HG02943 (cell line): ENCODE results near the gene P3H3.

Experiments
- ATAC-seq: cut with Tn5 transposase; IDR thresholded peaks from one replicate; pipeline ENCODE4 v1.9.1; 2021; ENCODE audit warnings: mild to moderate bottlenecking, low read depth, moderate library complexity; ENCODE audit not compliant: unreplicated experiment

Gene P3H3

GRCh38 chr12:6826125-6826733, 2.0 kb upstream of the P3H3 start:
- ATAC-seq = no peak

DNA sequence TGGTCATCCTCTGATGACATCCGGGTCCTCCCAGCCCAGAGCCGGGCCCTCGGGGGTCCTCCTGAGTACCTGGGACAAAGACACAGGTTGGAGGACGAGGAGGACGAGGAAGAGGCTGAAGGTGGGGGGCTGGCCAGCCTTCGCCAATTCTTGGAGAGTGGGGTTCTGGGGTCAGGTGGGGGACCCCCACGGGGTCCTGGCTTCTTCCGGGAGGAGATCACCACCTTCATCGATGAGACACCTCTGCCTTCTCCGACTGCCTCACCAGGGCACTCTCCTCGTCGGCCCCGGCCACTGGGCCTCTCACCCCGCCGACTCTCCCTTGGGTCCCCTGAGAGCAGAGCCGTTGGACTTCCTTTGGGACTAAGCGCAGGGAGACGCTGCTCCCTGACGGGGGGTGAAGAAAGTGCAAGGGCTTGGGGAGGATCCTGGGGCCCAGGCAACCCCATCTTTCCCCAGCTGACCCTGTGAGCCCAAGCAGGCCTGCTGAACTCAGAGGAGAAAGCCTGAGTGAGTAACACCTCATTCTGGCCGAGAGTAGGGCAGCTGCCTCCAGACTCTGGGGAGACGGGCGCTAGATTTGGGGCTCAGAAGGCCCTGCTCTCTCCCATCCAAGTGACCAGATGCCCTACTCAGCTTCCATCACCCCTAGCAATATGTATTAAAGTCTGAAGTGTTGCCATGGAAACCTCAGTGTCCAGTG, 1.3 kb upstream of the P3H3 start:
- no peak for ATAC-seq

GRCh38 chr12:6827437-6827911, 733 bp upstream of the P3H3 start:
- no peak for ATAC-seq

DNA sequence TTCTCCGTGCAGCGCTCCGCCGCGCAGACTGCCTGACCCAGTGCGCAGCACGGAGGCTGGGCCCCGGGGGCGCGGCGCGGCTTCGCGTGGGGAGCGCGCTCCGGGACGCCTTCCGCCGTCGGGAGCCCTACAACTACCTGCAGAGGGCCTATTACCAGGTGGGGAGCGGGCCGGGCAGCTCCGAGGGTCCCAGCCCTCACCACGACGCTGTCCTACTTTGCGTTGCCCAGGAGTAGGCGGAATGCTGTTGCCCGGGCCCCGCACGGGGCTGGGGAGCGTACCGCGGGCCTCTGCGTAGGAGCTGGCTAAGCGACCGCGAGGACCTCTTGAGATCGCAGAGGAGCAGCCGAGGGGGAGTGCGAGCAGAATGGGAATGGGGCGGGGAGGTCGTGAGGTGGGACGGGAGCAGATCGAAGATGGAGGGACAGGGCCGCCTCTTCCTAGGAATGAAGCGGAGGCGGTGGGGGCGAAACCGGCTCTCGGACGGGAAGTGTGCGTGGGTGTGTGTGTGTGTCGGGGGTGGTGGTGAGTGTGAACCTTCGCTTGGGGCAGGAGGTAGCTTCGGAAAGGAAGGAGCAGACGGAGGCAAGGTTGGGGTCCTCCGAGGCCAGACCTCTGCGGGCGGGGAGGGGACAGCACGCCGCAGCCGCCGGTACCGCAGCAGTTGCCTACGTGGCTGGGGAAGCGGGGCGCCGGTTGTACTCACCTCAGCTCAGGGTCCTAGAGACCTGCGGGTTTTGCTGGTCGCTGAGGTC, 751 bp downstream of the P3H3 start:
- no peak for ATAC-seq

DNA sequence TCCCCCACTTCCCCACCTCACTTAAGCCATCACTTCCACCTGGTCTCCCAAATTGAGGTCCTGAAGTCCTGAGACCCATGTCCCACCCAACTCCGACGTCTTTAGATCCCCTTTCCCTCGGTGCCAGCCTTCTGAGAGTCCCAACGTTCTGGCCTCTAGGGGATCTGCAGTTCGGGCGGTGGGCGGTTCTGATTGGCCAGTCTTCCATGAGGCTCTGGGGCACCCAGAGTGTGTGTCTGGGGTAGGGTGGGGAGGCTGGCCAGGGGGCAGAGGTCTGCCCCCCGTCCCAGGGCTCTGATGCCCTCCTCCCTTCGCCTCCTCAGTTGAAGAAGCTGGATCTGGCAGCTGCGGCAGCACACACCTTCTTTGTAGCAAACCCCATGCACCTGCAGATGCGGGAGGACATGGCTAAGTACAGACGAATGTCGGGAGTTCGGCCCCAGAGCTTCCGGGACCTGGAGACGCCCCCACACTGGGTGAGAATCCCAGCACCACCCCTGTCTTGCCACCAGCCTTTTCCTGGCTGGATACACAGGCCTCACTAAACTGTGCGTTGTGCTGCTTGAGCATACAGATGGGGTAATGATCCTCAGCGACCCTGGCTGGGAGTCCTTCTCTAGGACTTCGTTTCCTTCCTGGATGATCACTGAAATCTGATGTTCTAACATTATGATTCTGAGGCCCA, 1.5 kb downstream of the P3H3 start:
- no peak for ATAC-seq

DNA sequence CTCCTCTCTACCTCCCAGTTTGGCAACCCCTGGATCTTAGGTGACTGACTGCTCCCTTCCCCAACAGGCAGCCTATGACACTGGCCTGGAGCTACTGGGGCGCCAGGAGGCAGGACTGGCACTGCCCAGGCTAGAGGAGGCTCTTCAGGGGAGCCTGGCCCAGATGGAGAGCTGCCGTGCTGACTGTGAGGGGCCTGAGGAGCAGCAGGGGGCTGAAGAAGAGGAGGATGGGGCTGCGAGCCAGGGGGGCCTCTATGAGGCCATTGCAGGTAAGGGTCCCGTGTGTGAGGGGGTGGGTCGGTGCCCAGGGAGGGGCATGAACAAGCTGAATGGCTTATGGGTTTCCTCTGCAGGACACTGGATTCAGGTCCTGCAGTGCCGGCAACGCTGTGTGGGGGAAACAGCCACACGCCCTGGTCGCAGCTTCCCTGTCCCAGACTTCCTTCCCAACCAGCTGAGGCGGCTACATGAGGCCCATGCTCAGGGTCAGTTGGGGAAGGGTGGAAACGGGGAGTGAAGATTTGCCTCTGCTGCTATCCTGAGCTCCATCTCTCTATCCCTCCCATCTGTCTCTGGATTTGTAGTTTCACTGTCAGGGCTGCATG, 2.2 kb downstream of the P3H3 start:
- no peak for ATAC-seq

GRCh38 chr12:6830999-6831398, 2.8 kb downstream of the P3H3 start:
- no peak for ATAC-seq

GRCh38 chr12:6831450-6831995, 3.3 kb downstream of the P3H3 start:
- no peak for ATAC-seq

- no peak for ATAC-seq
Observed at GRCh38 chr12:6832125-6832524, 3.9 kb downstream of the P3H3 start.

DNA sequence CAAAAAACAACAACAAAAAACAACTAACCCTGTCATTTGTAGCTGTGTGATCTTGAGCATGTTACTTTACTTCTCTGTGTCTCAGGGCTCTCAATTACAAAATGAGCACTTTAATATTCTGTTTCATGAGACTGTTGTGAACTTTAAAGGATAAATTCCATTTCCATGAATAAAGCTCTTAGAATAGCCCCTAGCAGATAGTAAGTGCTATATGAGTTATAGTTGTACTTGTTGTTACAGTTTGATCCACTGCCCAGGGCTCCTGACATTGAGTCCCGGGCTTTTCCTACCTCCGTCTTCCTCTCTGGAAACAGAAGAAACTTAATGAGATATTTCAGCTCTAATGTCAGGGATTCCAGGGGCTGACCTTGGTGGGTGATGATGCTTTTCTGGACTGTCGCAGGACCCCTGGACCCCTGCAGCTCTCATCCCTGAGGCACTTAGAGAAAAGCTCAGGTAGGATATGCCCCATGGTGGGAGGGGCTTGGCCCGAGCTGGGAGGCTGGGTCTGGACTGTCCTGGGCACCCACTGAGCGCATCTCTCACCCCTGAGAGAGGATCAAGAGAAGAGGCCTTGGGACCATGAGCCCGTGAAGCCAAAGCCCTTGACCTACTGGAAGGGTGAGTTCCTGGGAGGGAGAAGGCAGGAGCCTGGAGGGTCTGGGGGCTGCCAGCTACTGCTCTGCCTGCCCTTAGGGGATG, 5.1 kb downstream of the P3H3 start:
- ATAC-seq = no peak

GRCh38 chr12:6834254-6834653, 6.0 kb downstream of the P3H3 start:
- ATAC-seq = no peak

DNA sequence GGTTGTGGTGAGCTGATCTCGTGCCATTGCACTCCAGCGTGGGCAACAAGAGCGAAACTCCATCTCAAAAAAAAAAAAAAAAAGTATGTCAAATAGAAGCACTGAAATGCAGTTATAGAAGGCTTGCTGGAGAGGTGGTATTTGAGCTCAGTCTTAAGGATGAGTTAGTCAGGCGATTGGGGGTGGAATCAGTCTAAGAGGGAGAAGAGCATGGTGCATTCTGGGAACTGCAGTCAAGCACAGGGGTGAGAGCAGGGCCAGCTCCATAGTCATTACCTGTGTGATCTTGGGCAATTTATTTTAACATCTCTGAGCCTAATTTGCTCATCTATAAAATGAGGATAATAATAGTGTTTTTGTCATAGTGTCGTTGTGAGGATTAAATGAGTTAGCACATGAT, 6.7 kb downstream of the P3H3 start:
- no peak for ATAC-seq

DNA sequence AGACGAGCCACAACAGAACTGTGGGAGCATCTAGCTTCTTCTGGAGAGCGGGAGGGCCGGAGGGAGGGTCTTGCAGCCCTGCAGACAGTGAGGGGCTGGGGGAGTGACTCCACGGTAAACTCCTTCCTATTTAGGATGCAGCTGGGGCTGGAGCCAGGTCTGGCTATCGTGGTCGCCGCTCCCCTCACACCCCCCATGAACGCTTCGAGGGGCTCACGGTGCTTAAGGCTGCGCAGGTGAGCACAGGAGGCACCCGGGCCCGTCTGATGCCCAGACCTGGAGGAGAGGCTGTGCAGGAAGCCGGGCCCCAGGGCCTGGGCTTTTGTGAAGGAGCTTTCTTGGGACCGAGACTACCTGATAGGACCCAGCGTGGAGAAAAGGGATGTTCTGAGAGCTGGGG, 8.6 kb downstream of the P3H3 start:
- no peak for ATAC-seq

GRCh38 chr12:6837370-6838060, 9.3 kb downstream of the P3H3 start:
- no peak for ATAC-seq

- ATAC-seq = no peak
Observed at GRCh38 chr12:6838854-6839253, 10.6 kb downstream of the P3H3 start.

GRCh38 chr12:6839482-6840201, 11.4 kb downstream of the P3H3 start:
- ATAC-seq = peak; percentile 68

GRCh38 chr12:6840330-6840729, 12.1 kb downstream of the P3H3 start:
- no peak for ATAC-seq

DNA sequence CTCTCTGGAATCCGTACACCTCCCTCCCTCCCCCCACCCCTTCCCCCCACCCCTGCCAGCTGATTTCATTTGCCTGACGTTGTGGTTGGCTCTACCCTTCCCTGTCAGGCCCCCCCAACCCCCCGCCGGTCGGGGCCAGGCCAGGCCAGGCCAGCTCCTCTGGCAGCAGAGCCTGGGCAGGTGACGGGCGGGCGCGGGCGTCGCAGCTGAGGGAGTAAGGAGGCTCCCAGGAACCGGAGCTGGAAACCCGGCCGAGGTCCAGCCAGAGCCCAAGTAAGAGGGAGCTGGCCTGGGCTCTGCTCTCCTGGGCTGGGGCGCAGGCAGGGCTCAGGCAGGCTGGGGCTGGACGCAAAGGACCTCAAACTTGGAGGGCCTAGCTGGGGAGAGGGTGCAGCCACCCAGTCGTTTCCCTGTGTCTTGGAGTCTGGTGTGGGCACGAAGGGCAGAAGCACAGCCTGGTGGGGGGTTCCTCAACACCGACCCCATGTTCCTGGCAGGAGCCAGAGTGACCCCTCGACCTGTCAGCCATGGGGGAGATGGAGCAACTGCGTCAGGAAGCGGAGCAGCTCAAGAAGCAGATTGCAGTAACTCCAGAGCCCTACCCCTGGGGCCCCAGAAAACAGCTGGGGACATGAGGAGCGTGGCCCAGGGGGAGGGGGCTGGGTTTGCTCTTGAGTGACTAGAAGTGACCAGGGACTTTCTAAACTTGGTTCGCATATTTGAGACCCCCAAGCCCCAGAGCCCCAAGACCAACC, 12.7 kb downstream of the P3H3 start, which contains the start of gene GNB3:
GNB3 (plus strand) TSS at position 165 of the 755 bp plus-strand sequence; CDS start at position 528, 363 bp downstream.
- ATAC-seq = no peak
